ENCODE measurements around the gene STXBP5L.
A peak's percentile ranks its signal among the peaks of the same experiment; 100 is the strongest.

The STXBP5L gene

GRCh38 chr3:120908030-120908794 is at the start of gene STXBP5L:
Gene STXBP5L (plus strand): TSS chr3:120908205. CDS start chr3:120909579, 1,374 bp downstream.
- peak; percentile 88 for DNase-seq (ENCODE audit: low read depth)
- peak within 1 kb of the TSS; percentile 64 for H3K4me3 ChIP-seq (replicated peaks; ENCODE audit: low read depth, low read length)
- TF ChIP-seq CTCF (IDR thresholded peaks at IDR 0.05; ENCODE audit: low read length, missing control alignments) = no peak

GRCh38 chr3:120858521-120858920 is 49.5 kb upstream of the STXBP5L start:
- no peak for TF ChIP-seq CTCF (IDR thresholded peaks at IDR 0.05; ENCODE audit: low read length, missing control alignments)
- DNase-seq (ENCODE audit: low read depth) = peak; percentile 76
- no peak overlapping the region for H3K4me3 ChIP-seq (replicated peaks; ENCODE audit: low read depth, low read length)

- DNase-seq (ENCODE audit: low read depth) = no peak
- H3K4me3 ChIP-seq (replicated peaks; ENCODE audit: low read depth, low read length) = no peak overlapping the region
- TF ChIP-seq CTCF (IDR thresholded peaks at IDR 0.05; ENCODE audit: low read length, missing control alignments) = no peak
Measured at GRCh38 chr3:120864541-120864940, 43.5 kb upstream of the STXBP5L start.

- H3K4me3 ChIP-seq (replicated peaks; ENCODE audit: low read depth, low read length) = no peak overlapping the region
- no peak for TF ChIP-seq CTCF (IDR thresholded peaks at IDR 0.05; ENCODE audit: low read length, missing control alignments)
- peak; percentile 71 for DNase-seq (ENCODE audit: low read depth)
Measured at GRCh38 chr3:120875507-120875906, 32.5 kb upstream of the STXBP5L start.

GRCh38 chr3:120875989-120876388 is 32.0 kb upstream of the STXBP5L start:
- peak; percentile 94 for DNase-seq (ENCODE audit: low read depth)
- H3K4me3 ChIP-seq (replicated peaks; ENCODE audit: low read depth, low read length) = no peak overlapping the region
- TF ChIP-seq CTCF (IDR thresholded peaks at IDR 0.05; ENCODE audit: low read length, missing control alignments) = no peak

GRCh38 chr3:120879411-120879810 is 28.6 kb upstream of the STXBP5L start:
- H3K4me3 ChIP-seq (replicated peaks; ENCODE audit: low read depth, low read length) = no peak overlapping the region
- no peak for TF ChIP-seq CTCF (IDR thresholded peaks at IDR 0.05; ENCODE audit: low read length, missing control alignments)

GRCh38 chr3:120892921-120893320 is 15.1 kb upstream of the STXBP5L start:
- DNase-seq (ENCODE audit: low read depth) = no peak
- no peak overlapping the region for H3K4me3 ChIP-seq (replicated peaks; ENCODE audit: low read depth, low read length)
- TF ChIP-seq CTCF (IDR thresholded peaks at IDR 0.05; ENCODE audit: low read length, missing control alignments) = no peak

More at GRCh38 chr3:120879411-120879810, 28.6 kb upstream of the STXBP5L start:
- no peak for DNase-seq (ENCODE audit: low read depth)
